LNCAP (cell line): ENCODE results near the gene CTBP1.

Source experiments
- CTCF ChIP-seq: fragments of 450-650 bp; IDR thresholded peaks from 2 replicates; pipeline ENCODE4 v1.5.1; 2017; ENCODE audit warnings: mild to moderate bottlenecking

The CTBP1 gene

GRCh38 chr4:1200425-1201035 lies 48.4 kb downstream of the CTBP1 start:
- TF ChIP-seq CTCF: no peak

DNA sequence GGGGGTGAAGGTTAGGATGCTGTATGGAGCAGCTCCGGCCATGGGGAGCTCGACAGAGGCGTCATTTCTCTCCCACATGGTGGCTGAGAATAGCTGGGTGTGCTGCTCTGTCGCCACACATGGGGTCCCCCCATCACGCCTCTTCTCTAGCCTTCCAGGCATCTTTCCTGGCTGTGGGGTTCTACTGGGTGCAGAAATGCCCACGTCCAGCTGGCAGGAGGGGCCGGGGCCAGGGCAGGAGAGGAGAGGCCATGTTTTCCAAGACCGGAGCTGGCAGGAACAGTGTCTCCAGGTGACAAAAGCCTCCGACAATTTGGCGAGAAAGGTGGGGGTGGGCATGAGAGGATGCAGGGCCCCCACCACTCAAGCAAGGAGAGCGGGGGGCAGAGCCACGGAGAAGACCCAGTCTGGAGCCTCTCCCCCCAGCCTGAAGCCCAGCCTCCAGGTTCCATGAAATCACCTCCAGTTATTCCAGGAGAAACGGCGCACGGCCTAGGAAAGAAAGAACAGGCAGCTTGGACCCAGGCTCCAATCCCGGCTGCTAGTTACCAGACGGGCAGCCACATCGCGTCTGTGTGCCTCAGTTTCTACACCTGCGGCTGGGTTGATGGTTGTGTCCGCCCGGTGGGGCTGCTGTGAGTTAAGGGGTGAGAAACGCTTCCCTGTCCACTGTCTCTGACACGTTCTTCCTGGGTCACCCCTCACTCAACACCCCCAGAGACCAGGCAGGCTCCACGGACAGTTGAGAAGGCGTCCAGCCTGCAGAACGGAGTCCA lies 49.2 kb downstream of the CTBP1 start:
- TF ChIP-seq CTCF: no peak

DNA sequence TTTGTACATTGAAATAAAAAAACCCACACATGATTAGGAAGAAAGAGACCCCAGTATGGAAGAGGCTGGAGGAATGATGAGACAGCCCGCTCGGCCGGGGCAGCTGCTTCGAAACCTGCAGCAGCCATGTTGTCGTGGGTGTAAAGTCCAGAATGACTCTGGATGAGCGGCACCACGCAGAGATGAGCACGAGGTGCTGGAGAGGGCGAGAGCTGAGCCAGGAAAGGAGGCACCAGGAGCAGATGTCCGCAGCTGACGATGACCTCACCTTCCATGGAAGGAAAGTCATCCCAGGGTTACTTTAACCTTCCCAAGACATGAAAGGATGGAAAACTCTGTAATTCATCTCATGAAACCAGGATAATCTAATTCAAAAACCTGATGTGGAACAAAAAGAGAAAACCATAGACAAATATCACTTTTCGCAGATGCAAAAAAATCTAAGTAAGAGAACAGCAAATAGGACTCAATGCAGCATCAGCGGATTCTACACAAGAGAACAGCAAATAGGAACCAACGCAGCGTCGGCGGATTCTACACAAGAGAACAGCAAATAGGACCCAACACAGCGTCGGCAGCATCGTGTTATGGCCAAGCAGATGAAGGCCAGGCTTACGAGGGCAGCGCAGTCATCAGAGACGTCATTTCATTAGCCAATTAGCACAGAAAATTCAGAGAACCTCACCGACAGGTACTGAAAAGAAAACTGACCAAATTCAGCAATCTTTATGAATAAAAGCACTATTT lies 50.7 kb downstream of the CTBP1 start:
- no peak for TF ChIP-seq CTCF

DNA sequence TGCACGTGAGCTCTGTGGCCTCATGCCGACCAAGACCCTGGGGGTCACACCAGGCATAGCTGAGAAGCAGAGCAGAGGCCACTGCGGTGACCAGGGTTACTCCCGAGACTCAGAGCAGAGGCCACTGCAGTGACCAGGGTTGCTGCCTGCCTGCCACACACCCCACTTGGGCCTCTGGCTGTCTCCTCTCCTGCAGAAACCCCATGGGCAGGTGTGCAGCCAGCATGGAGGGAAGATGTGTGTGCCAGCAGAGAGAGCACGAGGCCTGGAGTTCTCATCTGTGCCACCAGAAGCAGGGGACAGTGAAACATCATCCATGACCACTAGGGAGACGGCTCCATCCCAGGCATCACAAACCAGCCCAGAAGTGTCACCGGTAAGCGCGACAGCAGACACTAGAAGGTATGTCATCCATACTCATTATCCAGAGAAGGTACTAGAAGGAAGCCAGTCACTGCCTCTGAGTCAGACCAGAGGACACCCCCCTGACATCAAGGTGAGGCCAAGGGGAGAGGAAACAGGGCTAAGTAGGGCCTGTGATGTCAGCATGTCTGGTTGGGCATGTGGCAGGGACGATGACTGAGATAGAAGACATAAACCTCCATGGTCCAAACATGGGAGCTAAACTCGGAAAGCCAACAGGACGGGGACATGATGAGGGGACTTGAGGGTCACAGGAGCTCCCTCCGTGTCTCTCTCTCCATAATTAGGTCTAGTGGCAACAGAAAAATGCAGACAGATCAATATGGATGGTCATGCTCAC lies 52.3 kb downstream of the CTBP1 start:
- no peak for TF ChIP-seq CTCF

GRCh38 chr4:1195891-1196401 lies 53.0 kb downstream of the CTBP1 start:
- TF ChIP-seq CTCF: no peak

- TF ChIP-seq CTCF: no peak
Measured at GRCh38 chr4:1195109-1195671, 53.7 kb downstream of the CTBP1 start.
